Breast epithelium (tissue), 3 donors: ENCODE results near the gene MAN1A2.

Experiments used
- CTCF ChIP-seq, 3 donors: fragments of 450-650 bp; IDR thresholded peaks; one replicate each; pipeline ENCODE4 v1.5.1; 2016 to 2017; ENCODE audit warnings: antibody characterized with exemption in 3 of 3, mild to moderate bottlenecking in 3 of 3, moderate library complexity in 3 of 3
- POLR2A ChIP-seq: fragments of 450-650 bp; IDR thresholded peaks from one replicate; pipeline ENCODE4 v1.6.1; 2016; ENCODE audit warnings: antibody characterized with exemption, mild to moderate bottlenecking, moderate library complexity
- POLR2AphosphoS5 ChIP-seq, 3 donors: sonication (generic); formaldehyde crosslinking; IDR thresholded peaks; one replicate each; pipeline ENCODE4 v1.6.1; 2017; ENCODE audit warnings: antibody characterized with exemption in 3 of 3

- no peak for TF ChIP-seq CTCF (IDR thresholded peaks at IDR 0.05)
- no peak for TF ChIP-seq POLR2AphosphoS5 (IDR thresholded peaks at IDR 0.05)
- no peak for TF ChIP-seq POLR2A
Observed at GRCh38 chr1:117412472-117412871, 45.2 kb downstream of the MAN1A2 start.
